B cell (primary cell): ENCODE data around the gene SNAPC4. TPM values are rescaled to one million over a fixed set of nuclear protein-coding genes. Genes with fewer than 3 reads are reported as not detected.

Experiments used
- ATAC-seq: fragments of 200-7000 bp; cut with Tn5 transposase; one replicate; pipeline ENCODE4 v1.10.0; 2021; ENCODE audit warnings: low read depth, mild to moderate bottlenecking, moderate number of reproducible peaks, moderate library complexity
- CTCF ChIA-PET: fragments of 350-600 bp; sonication (Branson Sonifier 250); formaldehyde crosslinking; loops from one replicate; lab custom pipeline; 2021; ENCODE audit warnings: antibody characterized with exemption, inconsistent platforms; lab: Charles Lee
- POLR2A ChIA-PET: fragments of 350-600 bp; sonication (Branson Sonifier 250); formaldehyde crosslinking; loops from one replicate; lab custom pipeline; 2021; ENCODE audit warnings: antibody characterized with exemption; lab: Charles Lee
- DNase-seq: peaks from one replicate; pipeline ENCODE4 v3.0.0; 2013
- H2AFZ ChIP-seq: 2 replicates; pipeline ENCODE4 v1.6.1; 2012; ENCODE audit warnings: mild to moderate bottlenecking, low read depth, low read length; ENCODE audit not compliant: insufficient read depth, poor library complexity, severe bottlenecking
- H3K27ac ChIP-seq, 2 donors: 1 replicate in 1 of 2; 2 replicates in 1 of 2; pipeline ENCODE4 v1.5.1; 2012 to 2013; ENCODE audit warnings: low read length in 2 of 2, mild to moderate bottlenecking in 2 of 2, moderate library complexity in 1 of 2
- H3K27me3 ChIP-seq, 4 experiments: fragments of 200-600 bp in 1 of 4; sonication (generic) in 1 of 4; replicated peaks in 1 of 4; 1 replicate in 2 of 4; 2 replicates in 2 of 4; pipeline versions ENCODE4 v1.6.1 to v1.7.0; 2013 to 2016; ENCODE audit warnings: low read length in 3 of 4, mild to moderate bottlenecking in 2 of 4, mixed read lengths in 1 of 4, moderate library complexity in 1 of 4; ENCODE audit not compliant: insufficient read depth in 4 of 4, control insufficient read depth in 3 of 4; ENCODE audit errors: control extremely low read depth in 1 of 4
- H3K36me3 ChIP-seq, 2 experiments: replicated peaks in 1 of 2; 1 replicate in 1 of 2; 2 replicates in 1 of 2; pipeline versions ENCODE4 v1.6.1 to v1.7.1; 2013; ENCODE audit warnings: low read length in 1 of 2; ENCODE audit not compliant: insufficient read depth in 2 of 2, control insufficient read depth in 1 of 2; ENCODE audit errors: control extremely low read depth in 1 of 2, extremely low read depth in 1 of 2
- H3K4me1 ChIP-seq, 2 donors: fragments of 200-600 bp in 1 of 2; sonication (generic) in 1 of 2; 1 replicate in 1 of 2; 2 replicates in 1 of 2; pipeline versions ENCODE4 v1.5.1 to v1.6.1; 2013 to 2017; ENCODE audit warnings: low read length in 2 of 2; ENCODE audit not compliant: control insufficient read depth in 2 of 2, insufficient read depth in 2 of 2
- H3K4me2 ChIP-seq: replicated peaks from 2 replicates; pipeline ENCODE3; 2012; ENCODE audit warnings: mild to moderate bottlenecking, low read depth, low read length; ENCODE audit not compliant: poor library complexity, severe bottlenecking
- H3K4me3 ChIP-seq, 5 experiments: fragments of 200-600 bp in 1 of 5; sonication (generic) in 1 of 5; 1 replicate in 3 of 5; 2 replicates in 2 of 5; pipeline versions ENCODE4 v1.5.1 to v1.7.0; 2011 to 2016; ENCODE audit warnings: low read length in 4 of 5, mild to moderate bottlenecking in 4 of 5, low read depth in 2 of 5, control low read depth in 1 of 5, moderate library complexity in 1 of 5; ENCODE audit not compliant: insufficient read depth in 1 of 5; ENCODE audit errors: control extremely low read depth in 1 of 5, extremely low read depth in 1 of 5
- H3K79me2 ChIP-seq: fragments of 200-600 bp; sonication (generic); one replicate; pipeline ENCODE4 v1.6.0; 2016; ENCODE audit warnings: low read length; ENCODE audit not compliant: control insufficient read depth, insufficient read depth
- H3K9ac ChIP-seq: fragments of 200-600 bp; sonication (generic); 2 replicates; pipeline ENCODE4 v1.6.1; 2017; ENCODE audit warnings: mild to moderate bottlenecking, low read length, moderate library complexity
- H3K9me3 ChIP-seq, 3 donors: one replicate each; pipeline versions ENCODE4 v1.6.1 to v1.7.1; 2013; ENCODE audit warnings: low read length in 2 of 3; ENCODE audit not compliant: control insufficient read depth in 2 of 3, insufficient read depth in 1 of 3; ENCODE audit errors: control extremely low read depth in 1 of 3
- H4K20me1 ChIP-seq: 2 replicates; pipeline ENCODE4 v1.6.0; 2012; ENCODE audit warnings: mild to moderate bottlenecking, low read length; ENCODE audit not compliant: insufficient read depth, control insufficient read depth, poor library complexity, severe bottlenecking
- H3K27ac Mint-ChIP-seq: one replicate; pipeline ENCODE4 v1.8.0; 2021; ENCODE audit warnings: mixed read lengths
- H3K27me3 Mint-ChIP-seq: one replicate; pipeline ENCODE4 v1.8.0; 2021; ENCODE audit warnings: mixed read lengths
- H3K4me1 Mint-ChIP-seq: one replicate; pipeline ENCODE4 v1.8.0; 2021; ENCODE audit warnings: mixed read lengths
- H3K4me3 Mint-ChIP-seq: one replicate; pipeline ENCODE4 v1.8.0; 2021; ENCODE audit warnings: mixed read lengths
- H3K9me3 Mint-ChIP-seq: one replicate; pipeline ENCODE4 v1.8.0; 2022; ENCODE audit warnings: mixed read lengths; ENCODE audit not compliant: insufficient read depth
- CTCF ChIP-seq: fragments of 200-600 bp; IDR thresholded peaks from one replicate; pipeline ENCODE4 v1.8.0; 2022; ENCODE audit warnings: antibody characterized with exemption, mild to moderate bottlenecking
- EZH2 ChIP-seq: IDR thresholded peaks from 2 replicates; pipeline ENCODE4 v1.6.1; 2012; ENCODE audit warnings: borderline replicate concordance, low read depth, mild to moderate bottlenecking, moderate library complexity, low read length; ENCODE audit not compliant: insufficient read depth, poor library complexity, severe bottlenecking
- WGBS: methylation state at CpG from one replicate; pipeline ENCODE4 v1.1.5; 2013; ENCODE audit warnings: missing lambda C conversion rate; ENCODE audit not compliant: insufficient coverage; 5-methylcytosine and 5-hydroxymethylcytosine counted together
- intact Hi-C: fragments of 100-400 bp; cut with micrococcal nuclease; formaldehyde crosslinking; loops from one replicate; pipeline ENCODE4 v1.10.0; 2022
- polyA plus RNA-seq: library from polyadenylated mRNA; depleted of rRNA; stranded (reverse); fragments of >200 nt; gene quantifications from 2 replicates; pipeline ENCODE4 v1.2.3, GENCODE V29; 2012
- total RNA-seq, 2 donors: library from RNA; stranded (reverse); fragments of 120-200 nt in 1 of 2; gene quantifications; 1 replicate in 1 of 2; 2 replicates in 1 of 2; pipeline versions ENCODE4 v1.2.3 to v1.2.4, GENCODE V29; 2013 to 2022

SNAPC4 gene
- total and polyA plus RNA-seq, 2 donors (not counting 1 experiment from before 2014, with no cell fraction given): 13.1 to 15.6 TPM

GRCh38 chr9:136385015-136385414 is 15.0 kb downstream of the SNAPC4 start:
- POLR2A ChIA-PET: interaction anchor here (0.7 kb wide), 1 partner anchor 549 kb away, joined by 3 read pairs; no protein-coding TSS in a partner anchor
- intact Hi-C loops: no loop called here
- no peak overlapping the region for H3K27ac ChIP-seq
- no peaks in the 10 kb centered on the region for H3K4me1 ChIP-seq
- H3K27ac Mint-ChIP-seq: no peak overlapping the region
- no peak for DNase-seq
- H3K9me3 ChIP-seq: no peaks in the 10 kb centered on the region
- H3K79me2 ChIP-seq: no peaks in the 10 kb centered on the region
- no peak overlapping the region for H3K4me3 ChIP-seq
- no peak overlapping the region for H2AFZ ChIP-seq
- H3K9me3 Mint-ChIP-seq: no peaks in the 10 kb centered on the region
- no peaks in the 10 kb centered on the region for H3K27me3 ChIP-seq
- H3K4me3 Mint-ChIP-seq: no peak overlapping the region
- no peak overlapping the region for H3K9ac ChIP-seq
- H3K4me1 Mint-ChIP-seq: no peaks in the 10 kb centered on the region
- CTCF ChIA-PET: no interaction called here
- no peak for ATAC-seq
- WGBS: 80% methylated on average over 6 of the region's 11 CpGs
- TF ChIP-seq EZH2: no peak
- TF ChIP-seq CTCF: no peak
- no peak overlapping the region for H3K4me2 ChIP-seq
- no peaks in the 10 kb centered on the region for H3K27me3 Mint-ChIP-seq
- peaks cover 0 to 46% of the 10 kb centered on the region in 2 experiments for H3K36me3 ChIP-seq
- H4K20me1 ChIP-seq: no peaks in the 10 kb centered on the region

- ChIA-PET CTCF (no interaction called here), POLR2A (no interaction called here)
- Histone ChIP-seq H3K9ac (no peak overlapping the region), H3K4me2 (no peak overlapping the region), H3K27me3 (no peaks in the 10 kb centered on the region), H2AFZ (no peak overlapping the region), H3K4me1 (no peaks in the 10 kb centered on the region), H3K79me2 (no peaks in the 10 kb centered on the region), H3K27ac (no peak overlapping the region), H3K9me3 (no peaks in the 10 kb centered on the region), H4K20me1 (no peaks in the 10 kb centered on the region), H3K36me3 (peaks cover 0 to 31% of the 10 kb centered on the region in 2 experiments), H3K4me3 (no peak overlapping the region)
- DNase-seq (no peak), ATAC-seq (no peak)
- no peak for TF ChIP-seq EZH2
- TF ChIP-seq CTCF: no peak
- WGBS: 97% methylated on average over 20 of the region's 20 CpGs
- intact Hi-C loops: no loop called here
- H3K27me3 Mint-ChIP-seq: no peaks in the 10 kb centered on the region
- no peak overlapping the region for H3K27ac Mint-ChIP-seq
- no peaks in the 10 kb centered on the region for H3K4me1 Mint-ChIP-seq
- H3K9me3 Mint-ChIP-seq: no peaks in the 10 kb centered on the region
- no peak overlapping the region for H3K4me3 Mint-ChIP-seq
These were observed 16.5 kb downstream of the SNAPC4 start for GRCh38 chr9:136383436-136383835.
